ENCODE measurements around the gene TUBA1C.
"Not testable (repeated sequence)": the region's sequence is repeated elsewhere in the genome, so short reads cannot be mapped to it uniquely, and the experiment has no call there.

The TUBA1C gene

GRCh38 chr12:49233842-49234526, 30.9 kb upstream of the TUBA1C start:
- FAIRE-seq, result no peak
- TF ChIP-seq, protein P1, sequence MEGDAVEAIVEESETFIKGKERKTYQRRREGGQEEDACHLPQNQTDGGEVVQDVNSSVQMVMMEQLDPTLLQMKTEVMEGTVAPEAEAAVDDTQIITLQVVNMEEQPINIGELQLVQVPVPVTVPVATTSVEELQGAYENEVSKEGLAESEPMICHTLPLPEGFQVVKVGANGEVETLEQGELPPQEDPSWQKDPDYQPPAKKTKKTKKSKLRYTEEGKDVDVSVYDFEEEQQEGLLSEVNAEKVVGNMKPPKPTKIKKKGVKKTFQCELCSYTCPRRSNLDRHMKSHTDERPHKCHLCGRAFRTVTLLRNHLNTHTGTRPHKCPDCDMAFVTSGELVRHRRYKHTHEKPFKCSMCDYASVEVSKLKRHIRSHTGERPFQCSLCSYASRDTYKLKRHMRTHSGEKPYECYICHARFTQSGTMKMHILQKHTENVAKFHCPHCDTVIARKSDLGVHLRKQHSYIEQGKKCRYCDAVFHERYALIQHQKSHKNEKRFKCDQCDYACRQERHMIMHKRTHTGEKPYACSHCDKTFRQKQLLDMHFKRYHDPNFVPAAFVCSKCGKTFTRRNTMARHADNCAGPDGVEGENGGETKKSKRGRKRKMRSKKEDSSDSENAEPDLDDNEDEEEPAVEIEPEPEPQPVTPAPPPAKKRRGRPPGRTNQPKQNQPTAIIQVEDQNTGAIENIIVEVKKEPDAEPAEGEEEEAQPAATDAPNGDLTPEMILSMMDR (IDR thresholded peaks at IDR 0.05; ENCODE audit: insufficient read depth, missing control alignments), result no peak
- DNase-seq (ENCODE audit: insufficient read length, low spot score), result no peak

DNA sequence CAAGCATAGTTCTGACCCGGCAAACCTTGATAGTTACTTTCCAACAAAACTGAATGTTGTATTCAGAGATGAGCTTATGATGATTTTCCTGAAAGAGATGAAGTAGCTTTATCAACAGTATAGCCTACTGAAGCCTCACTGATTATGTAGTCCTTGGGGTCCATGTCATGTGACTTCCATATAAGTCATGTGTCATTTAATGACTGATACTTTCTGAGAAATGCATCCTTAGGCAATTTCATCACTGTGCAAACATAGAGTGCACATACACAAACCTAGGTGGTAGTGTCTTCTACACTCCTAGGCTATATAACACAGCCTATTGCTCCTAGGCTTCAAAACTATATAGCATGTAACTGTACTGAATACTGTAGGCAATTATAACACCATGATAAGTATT, 28.5 kb upstream of the TUBA1C start:
- TF ChIP-seq, protein P1 (IDR thresholded peaks at IDR 0.05; ENCODE audit: insufficient read depth, missing control alignments), result no peak
- DNase-seq (ENCODE audit: insufficient read length, low spot score), result no peak

GRCh38 chr12:49243631-49244030, 21.3 kb upstream of the TUBA1C start:
- FAIRE-seq, result no peak
- TF ChIP-seq, protein P1 (IDR thresholded peaks at IDR 0.05; ENCODE audit: insufficient read depth, missing control alignments), result no peak
- DNase-seq (ENCODE audit: insufficient read length, low spot score), result no peak

More for the DNA sequence above, 28.5 kb upstream of the TUBA1C start:
- FAIRE-seq, result no peak

- FAIRE-seq (no peak), DNase-seq (ENCODE audit: insufficient read length, low spot score) (no peak)
- TF ChIP-seq, protein P1 (IDR thresholded peaks at IDR 0.05; ENCODE audit: insufficient read depth, missing control alignments), result no peak
Observed at GRCh38 chr12:49244176-49244575, 20.7 kb upstream of the TUBA1C start.

DNA sequence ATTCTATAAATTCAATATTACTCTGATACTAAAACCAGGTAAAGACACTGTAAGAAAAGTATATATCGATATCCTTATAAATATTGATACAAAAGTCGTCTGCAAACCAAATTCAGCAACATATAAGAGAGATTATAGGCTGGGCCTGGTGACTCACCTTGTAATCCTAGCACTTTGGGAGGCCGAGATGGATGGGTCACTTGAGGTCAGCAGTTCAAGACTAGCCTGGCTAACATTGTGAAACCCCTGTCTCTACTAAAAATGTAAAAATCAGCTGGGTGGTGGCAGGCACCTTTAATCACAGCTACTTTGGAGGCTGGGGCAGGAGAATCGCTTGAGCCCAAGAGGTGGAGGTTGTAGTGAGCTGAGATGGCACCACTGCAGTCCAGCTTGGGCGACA, 13.5 kb upstream of the TUBA1C start:
- FAIRE-seq, result no peak
- DNase-seq (ENCODE audit: insufficient read length, low spot score), result no peak
- TF ChIP-seq, protein P1 (IDR thresholded peaks at IDR 0.05; ENCODE audit: insufficient read depth, missing control alignments), result no peak

DNA sequence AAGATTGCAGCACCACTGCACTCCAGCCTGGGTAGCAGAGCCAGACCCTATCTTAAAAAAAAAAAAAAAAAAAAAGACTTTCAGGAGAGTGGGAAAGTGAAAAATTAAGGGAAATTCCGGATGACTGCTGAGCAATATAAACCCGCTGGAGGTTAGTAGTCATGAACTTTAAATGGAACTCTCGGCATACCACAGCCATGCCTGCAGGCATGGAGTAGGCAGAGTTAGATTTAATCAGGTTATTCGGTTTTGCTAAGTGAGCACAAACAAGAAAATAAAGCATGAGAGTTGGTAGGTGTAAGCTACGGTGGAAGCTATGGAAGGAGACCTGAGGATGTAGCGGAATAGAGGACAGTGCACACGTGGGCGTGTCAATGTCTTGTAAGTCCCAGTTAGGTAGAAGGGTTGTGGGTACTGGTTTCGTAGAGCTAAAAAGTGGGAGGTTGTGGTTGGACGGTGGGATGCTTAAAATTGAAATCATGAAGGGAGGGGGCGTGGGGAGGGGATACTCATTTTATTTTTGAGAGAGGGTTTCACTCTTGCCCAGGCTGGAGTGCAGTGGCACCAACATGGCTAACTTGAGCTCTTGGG, 11.8 kb upstream of the TUBA1C start:
- TF ChIP-seq, protein P1 (IDR thresholded peaks at IDR 0.05; ENCODE audit: insufficient read depth, missing control alignments), result no peak
- DNase-seq (ENCODE audit: insufficient read length, low spot score), result no peak
- FAIRE-seq, result no peak

DNA sequence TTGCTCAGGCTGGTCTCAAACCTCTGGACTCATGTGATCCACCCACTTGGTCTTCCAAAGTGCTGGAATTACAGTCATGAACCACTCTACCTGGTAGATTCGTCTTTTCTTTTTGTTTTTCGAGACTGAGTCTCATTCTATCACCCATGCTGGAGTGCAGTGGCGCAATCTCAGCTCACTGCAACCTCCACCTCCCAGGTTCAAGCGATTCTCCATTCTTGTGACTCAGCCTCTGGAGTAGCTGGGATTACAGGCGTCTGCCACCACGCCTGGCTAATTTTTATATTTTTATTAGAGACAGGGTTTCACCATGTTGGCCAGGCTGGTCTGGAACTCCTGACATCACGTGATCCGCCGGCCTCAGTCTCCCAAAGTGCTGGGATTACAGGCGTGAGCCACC, 9.4 kb upstream of the TUBA1C start:
- DNase-seq (ENCODE audit: insufficient read length, low spot score); FAIRE-seq: not testable (repeated sequence)
